GM12878 (cell line): Measurements from ENCODE around the gene MFNG. TPM values are rescaled to one million over a fixed set of nuclear protein-coding genes. Genes with fewer than 3 reads are reported as not detected.

Experiments
- ATAC-seq: fragments of 200-7000 bp; cut with Tn5 transposase; 3 replicates; pipeline ENCODE4 v1.9.1; 2020; ENCODE audit warnings: mild to moderate bottlenecking, moderate library complexity
- BruUV-seq: library from RNA; stranded (reverse); fragments of 400-500 nt; replicated peaks from 2 replicates; lab custom pipeline; 2021; lab: Mats Ljungman, UMichigan
- CTCF ChIA-PET: fragments of 300-600 bp; sonication (Branson Sonifier 250); formaldehyde crosslinking; extraction: SDS; loops from one replicate; lab custom pipeline; 2021; ENCODE audit warnings: inconsistent platforms; lab: Yijun Ruan, JAX
- POLR2A ChIA-PET: fragments of 350-600 bp; formaldehyde crosslinking; extraction: SDS; loops from one replicate; lab custom pipeline; 2021; ENCODE audit warnings: inconsistent platforms; lab: Charles Lee
- RAD21 ChIA-PET: fragments of 300-600 bp; sonication (Branson Sonifier 250); formaldehyde crosslinking; loops from one replicate; lab custom pipeline; 2023; ENCODE audit warnings: antibody characterized with exemption; ENCODE audit not compliant: unreplicated experiment; lab: Charles Lee
- SMC1A ChIA-PET: fragments of 300-600 bp; sonication (Branson Sonifier 250); formaldehyde crosslinking; loops from one replicate; lab custom pipeline; 2023; ENCODE audit not compliant: unreplicated experiment, uncharacterized antibody; lab: Charles Lee
- DNase-seq: peaks from one replicate; pipeline ENCODE4 v3.0.0-alpha.2; 2011; ENCODE audit warnings: low read depth, low spot score
- FAIRE-seq: peaks from 3 replicates; lab custom pipeline; 2011; peaks lifted over from hg19 to GRCh38; lab: Jason Lieb, UNC
- H2AFZ ChIP-seq: 2 replicates; pipeline ENCODE4 v1.6.0; 2011; ENCODE audit warnings: low read depth, low read length, control low read depth; ENCODE audit not compliant: control insufficient read depth
- H3K27ac ChIP-seq: 2 replicates; pipeline ENCODE4 v1.5.1; 2011; ENCODE audit warnings: control low read depth; ENCODE audit not compliant: control insufficient read depth, insufficient read depth
- H3K27me3 ChIP-seq, 2 experiments: replicated peaks in 1 of 2; 2 replicates each; pipeline versions ENCODE4 v1.6.0 to v1.6.1; 2011; ENCODE audit warnings: low read length in 1 of 2; ENCODE audit not compliant: control insufficient read depth in 2 of 2, insufficient read depth in 2 of 2
- H3K36me3 ChIP-seq, 2 experiments: 2 replicates each; pipeline ENCODE4 v1.5.1; 2011; ENCODE audit warnings: low read length in 1 of 2; ENCODE audit not compliant: control insufficient read depth in 2 of 2, insufficient read depth in 2 of 2
- H3K4me1 ChIP-seq: 2 replicates; pipeline ENCODE4 v1.6.1; 2011; ENCODE audit warnings: mild to moderate bottlenecking, low read length, moderate library complexity, mixed read lengths; ENCODE audit not compliant: control insufficient read depth, insufficient read depth
- H3K4me2 ChIP-seq: 2 replicates; pipeline ENCODE4 v1.6.0; 2011; ENCODE audit warnings: control low read depth; ENCODE audit not compliant: control insufficient read depth, insufficient read depth
- H3K4me3 ChIP-seq: fragments of 200-600 bp; sonication (generic); 2 replicates; pipeline ENCODE4 v1.5.1; 2016
- H3K79me2 ChIP-seq: 2 replicates; pipeline ENCODE4 v1.6.0; 2011; ENCODE audit warnings: low read length; ENCODE audit not compliant: control insufficient read depth, insufficient read depth
- H3K9ac ChIP-seq: 2 replicates; pipeline ENCODE4 v1.8.0; 2011; ENCODE audit warnings: low read length, control low read depth, mixed read lengths; ENCODE audit not compliant: control insufficient read depth, insufficient read depth
- H3K9me3 ChIP-seq: replicated peaks from 3 replicates; pipeline ENCODE4 v1.5.1; 2011; ENCODE audit warnings: mild to moderate bottlenecking, low read length; ENCODE audit not compliant: control insufficient read depth, insufficient read depth
- H4K20me1 ChIP-seq: 2 replicates; pipeline ENCODE4 v1.6.0; 2011; ENCODE audit not compliant: control insufficient read depth, insufficient read depth
- CHD2 ChIP-seq: IDR thresholded peaks from 2 replicates; pipeline ENCODE4 v1.6.1; 2011; ENCODE audit warnings: low read depth, low read length, improper control_type of control experiment, borderline replicate concordance
- FOXM1 ChIP-seq: IDR thresholded peaks from 2 replicates; pipeline ENCODE4 v1.6.1; 2012; ENCODE audit warnings: low read depth, mild to moderate bottlenecking, inconsistent platforms, low read length, moderate library complexity
- MXI1 ChIP-seq: fragments of 150-350 bp; IDR thresholded peaks from 2 replicates; pipeline ENCODE4 v1.6.1; 2011; ENCODE audit warnings: low read depth, mild to moderate bottlenecking, inconsistent platforms, low read length, improper control_type of control experiment
- SRF ChIP-seq, 2 experiments: IDR thresholded peaks; 2 replicates each; pipeline ENCODE4 v1.6.1; 2011; ENCODE audit warnings: low read depth in 2 of 2, low read length in 2 of 2, mild to moderate bottlenecking in 1 of 2, moderate library complexity in 1 of 2
- WGBS: methylation state at CpG from one replicate; pipeline ENCODE4 v1.1.6; 2016; ENCODE audit warnings: low lambda C conversion rate; ENCODE audit not compliant: insufficient replicate concordance, insufficient coverage; ENCODE audit errors: missing lambda C conversion rate; 5-methylcytosine and 5-hydroxymethylcytosine counted together
- in situ Hi-C: fragments of 300-500 bp; cut with MboI; formaldehyde crosslinking; loops from 9 replicates; pipeline ENCODE4 v1.14.3; 2018; ENCODE audit warnings: mixed read lengths
- intact Hi-C: fragments of 100-400 bp; cut with micrococcal nuclease; formaldehyde crosslinking; loops from one replicate; pipeline ENCODE4 v1.14.2; 2022; ENCODE audit not compliant: unreplicated experiment
- polyA plus RNA-seq, 11 experiments: library from polyadenylated mRNA; depleted of rRNA in 4 of 11; unstranded in 6 of 11; stranded (reverse) in 5 of 11; fragments of >200 nt; fragmentation: Nextera tagmentation in 4 of 11; fragmentation: Illumina TruSeq in 1 of 11; extraction: Ambion mirVana in 4 of 11; extraction: Trizol in 1 of 11; gene quantifications; 1 replicate in 1 of 11; 2 replicates in 10 of 11; pipeline versions ENCODE4 v1.2.1 to v1.2.3, GENCODE V29; 2011 to 2016; ENCODE audit warnings: inconsistent platforms in 2 of 11, missing spikeins in 2 of 11, low read depth in 1 of 11
- total RNA-seq, 4 experiments: library from RNA; depleted of rRNA in 3 of 4; stranded (reverse); fragments of >200 nt in 3 of 4; fragmentation: Illumina TruSeq in 1 of 4; extraction: Trizol in 1 of 4; gene quantifications; 2 replicates each; pipeline versions ENCODE4 v1.2.1 to v1.2.3, GENCODE V29; 2013 to 2021
- TF ChIP-seq, protein P1 (sequence below): IDR thresholded peaks from 2 replicates; pipeline ENCODE4 v1.6.1; 2011; ENCODE audit warnings: borderline replicate concordance, low read depth, mild to moderate bottlenecking, moderate library complexity, mixed read lengths, low read length; ENCODE audit not compliant: insufficient read depth; ENCODE audit errors: extremely low read length

The MFNG gene
- total and polyA plus RNA-seq, 10 of the 15 experiments (the other 5 are each of a cell fraction or from before 2014, with no cell fraction given), result 11.5 to 117 (median 68.5) TPM

DNA sequence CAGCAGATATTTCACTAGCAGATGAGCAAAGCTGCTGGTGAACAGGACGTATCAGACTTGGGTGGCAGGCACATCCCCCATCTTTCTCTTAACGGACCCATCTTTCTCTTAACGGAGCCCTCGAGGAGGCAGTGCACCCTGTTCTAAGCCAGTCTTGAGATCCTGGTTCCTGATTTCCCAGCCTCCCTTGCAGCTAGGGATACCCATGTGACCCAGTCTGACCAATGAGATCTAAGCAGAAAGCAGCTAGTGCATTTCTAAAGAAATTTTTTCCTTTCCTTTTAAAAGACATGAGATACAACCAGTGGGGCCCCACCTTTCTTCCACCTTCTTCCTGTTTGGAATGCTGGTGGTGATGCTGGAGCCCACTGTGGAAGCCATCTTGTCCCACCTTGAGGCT, 45.3 kb downstream of the MFNG start:
- ChIA-PET CTCF (interaction anchor here (1.2 to 1.9 kb wide), 3 partner anchors 9 to 107 kb away, joined by 3 to 4 read pairs (median 3); no protein-coding TSS in a partner anchor), RAD21 (no interaction called here), SMC1A (no interaction called here), POLR2A (no interaction called here)
- no peaks in the 10 kb centered on the region for H3K4me1 ChIP-seq
- 53% methylated on average over 4 of the region's 4 CpGs for whole genome bisulfite sequencing
- no peak overlapping the region for H2AFZ ChIP-seq
- H3K79me2 ChIP-seq, result no peaks in the 10 kb centered on the region
- ATAC-seq, result no peak
- BruUV-seq, result no TSS peak
- in situ Hi-C loops, result no loop called here
- H3K27ac ChIP-seq, result no peak overlapping the region
- H3K36me3 ChIP-seq, result no peaks in the 10 kb centered on the region
- no peak overlapping the region for H3K4me3 ChIP-seq
- no peak overlapping the region for H3K9ac ChIP-seq
- no peak for DNase-seq
- no peak for TF ChIP-seq SRF (IDR thresholded peaks at IDR 0.05; ENCODE audit: low read depth in 2 of 2, low read length in 2 of 2)
- TF ChIP-seq, protein P1, sequence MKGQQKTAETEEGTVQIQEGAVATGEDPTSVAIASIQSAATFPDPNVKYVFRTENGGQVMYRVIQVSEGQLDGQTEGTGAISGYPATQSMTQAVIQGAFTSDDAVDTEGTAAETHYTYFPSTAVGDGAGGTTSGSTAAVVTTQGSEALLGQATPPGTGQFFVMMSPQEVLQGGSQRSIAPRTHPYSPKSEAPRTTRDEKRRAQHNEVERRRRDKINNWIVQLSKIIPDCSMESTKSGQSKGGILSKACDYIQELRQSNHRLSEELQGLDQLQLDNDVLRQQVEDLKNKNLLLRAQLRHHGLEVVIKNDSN, result peak; percentile 21
- no peak for TF ChIP-seq FOXM1
- intact Hi-C loops, result loop anchor here (5.0 kb wide), 1 partner anchor 124 kb away; no protein-coding TSS in a partner anchor
- no peaks in the 10 kb centered on the region; the same call in 2 of the 3 replicates for H3K9me3 ChIP-seq
- H3K4me2 ChIP-seq, result no peak overlapping the region
- no peaks in the 10 kb centered on the region; a peak in 3 of 4 replicates for H3K27me3 ChIP-seq
- no peaks in the 10 kb centered on the region for H4K20me1 ChIP-seq
- no peak for FAIRE-seq

DNA sequence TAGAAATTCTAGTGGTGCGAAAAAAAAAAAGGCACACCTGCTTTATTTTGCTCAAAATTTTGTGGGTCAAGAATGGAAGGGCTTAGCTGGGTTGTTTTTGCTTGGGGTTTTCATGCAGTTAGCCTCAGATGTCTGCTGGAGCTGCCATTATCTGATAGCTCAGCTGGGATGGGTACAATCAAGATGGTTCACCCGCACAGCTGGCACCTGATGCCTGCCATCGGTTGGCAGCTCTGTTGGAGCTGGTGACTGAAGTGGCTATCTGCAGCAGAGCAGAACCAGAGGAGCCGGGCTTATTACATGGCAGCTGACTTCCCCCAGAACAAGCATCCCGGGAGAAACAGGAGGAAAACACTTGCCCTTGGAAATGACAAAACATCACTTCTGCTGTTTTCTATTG, 46.8 kb downstream of the MFNG start:
- Histone ChIP-seq H3K4me3 (no peak overlapping the region), H3K27ac (no peak overlapping the region), H4K20me1 (no peaks in the 10 kb centered on the region), H3K9ac (no peak overlapping the region), H3K36me3 (no peaks in the 10 kb centered on the region), H3K4me1 (no peaks in the 10 kb centered on the region), H3K27me3 (no peaks in the 10 kb centered on the region; a peak in 3 of 4 replicates), H3K4me2 (no peak overlapping the region), H3K79me2 (no peaks in the 10 kb centered on the region), H3K9me3 (no peaks in the 10 kb centered on the region; the same call in 2 of the 3 replicates), H2AFZ (no peak overlapping the region)
- ATAC-seq, result no peak
- BruUV-seq, result no TSS peak
- DNase-seq, result no peak
- in situ Hi-C loops (no loop called here), intact Hi-C loops (no loop called here)
- RAD21 ChIA-PET, result no interaction called here
- WGBS, result 54% methylated on average over 5 of the region's 5 CpGs
- CTCF ChIA-PET, result interaction anchor here (0.6 to 1.9 kb wide), 2 partner anchors 105 to 359 kb away, joined by 3 to 4 read pairs; no protein-coding TSS in a partner anchor
- SMC1A ChIA-PET, result interaction anchor here (0.6 to 2.2 kb wide), 3 partner anchors 10 to 63 kb away, joined by 3 to 10 read pairs (median 4); no protein-coding TSS in a partner anchor
- no peak for TF ChIP-seq CHD2
- TF ChIP-seq MXI1, result no peak
- FAIRE-seq, result no peak
- POLR2A ChIA-PET, result no interaction called here
